Esophagus muscularis mucosa (tissue), 4 donors: ENCODE results near the gene MCOLN2. TPM values are rescaled to one million over a fixed set of nuclear protein-coding genes. Genes with fewer than 3 reads are reported as not detected.

Experiments used
- DNase-seq: peaks from one replicate; pipeline ENCODE4 v3.0.0-alpha.2; 2017; ENCODE audit errors: extremely low spot score
- H3K27ac ChIP-seq, 4 donors: fragments of 200-600 bp; sonication (generic); replicated peaks in 1 of 4; 1 replicate in 3 of 4; 2 replicates in 1 of 4; pipeline ENCODE4 v1.5.1; 2016 to 2019; ENCODE audit warnings: mild to moderate bottlenecking in 1 of 4
- H3K27me3 ChIP-seq, 4 donors: fragments of 200-600 bp; sonication (generic); one replicate each; pipeline versions ENCODE4 v1.5.1 to v1.6.0; 2016 to 2019
- H3K36me3 ChIP-seq, 4 donors: fragments of 200-600 bp; sonication (generic); one replicate each; pipeline ENCODE4 v1.5.1; 2016 to 2019
- H3K4me1 ChIP-seq, 4 donors: fragments of 200-600 bp; sonication (generic); one replicate each; pipeline ENCODE4 v1.5.1; 2016 to 2019
- H3K4me3 ChIP-seq, 4 donors: fragments of 200-600 bp; sonication (generic); 1 replicate in 2 of 4; 2 replicates in 2 of 4; pipeline ENCODE4 v1.5.1; 2016 to 2019; ENCODE audit warnings: mild to moderate bottlenecking in 4 of 4, moderate library complexity in 1 of 4
- H3K9me3 ChIP-seq, 4 donors: fragments of 200-600 bp; sonication (generic); 1 replicate in 3 of 4; 2 replicates in 1 of 4; pipeline ENCODE4 v1.5.1; 2016 to 2019
- EP300 ChIP-seq: sonication (generic); formaldehyde crosslinking; IDR thresholded peaks from one replicate; pipeline ENCODE4 v1.6.1; 2017; ENCODE audit warnings: antibody characterized with exemption
- POLR2A ChIP-seq: fragments of 450-650 bp; IDR thresholded peaks from one replicate; pipeline ENCODE4 v1.6.1; 2017; ENCODE audit warnings: antibody characterized with exemption, moderate library complexity, mild to moderate bottlenecking, low read depth
- POLR2AphosphoS5 ChIP-seq, 2 donors: sonication (generic); formaldehyde crosslinking; IDR thresholded peaks; one replicate each; pipeline ENCODE4 v1.6.1; 2017; ENCODE audit warnings: antibody characterized with exemption in 2 of 2
- WGBS: methylation state at CpG from one replicate; pipeline ENCODE4 v1.1.5; 2018; 5-methylcytosine and 5-hydroxymethylcytosine counted together
- intact Hi-C: fragments of 100-400 bp; cut with DNase I; formaldehyde crosslinking; loops from one replicate; pipeline ENCODE4 v1.15.1; 2023
- total RNA-seq, 4 donors: library from RNA; depleted of rRNA; stranded (reverse); fragments of >200 nt; gene quantifications; one replicate each; pipeline versions ENCODE4 v1.1.0 to v1.2.1, GENCODE V29; 2016
- TF ChIP-seq, protein P1 (sequence below), 3 experiments: fragments of 200-600 bp in 2 of 3; fragments of 450-650 bp in 1 of 3; sonication (generic) in 2 of 3; IDR thresholded peaks; one replicate each; pipeline ENCODE4 v1.5.1; 2017 to 2019; ENCODE audit warnings: antibody characterized with exemption in 3 of 3, mild to moderate bottlenecking in 2 of 3, moderate library complexity in 1 of 3

MCOLN2 gene
- total RNA-seq, 4 donors from 2014 or later, result under 0.01 to 0.83 (median 0.18) TPM

GRCh38 chr1:84889437-84889836 is 107.5 kb downstream of the MCOLN2 start:
- intact Hi-C loops, result no loop called here

DNA sequence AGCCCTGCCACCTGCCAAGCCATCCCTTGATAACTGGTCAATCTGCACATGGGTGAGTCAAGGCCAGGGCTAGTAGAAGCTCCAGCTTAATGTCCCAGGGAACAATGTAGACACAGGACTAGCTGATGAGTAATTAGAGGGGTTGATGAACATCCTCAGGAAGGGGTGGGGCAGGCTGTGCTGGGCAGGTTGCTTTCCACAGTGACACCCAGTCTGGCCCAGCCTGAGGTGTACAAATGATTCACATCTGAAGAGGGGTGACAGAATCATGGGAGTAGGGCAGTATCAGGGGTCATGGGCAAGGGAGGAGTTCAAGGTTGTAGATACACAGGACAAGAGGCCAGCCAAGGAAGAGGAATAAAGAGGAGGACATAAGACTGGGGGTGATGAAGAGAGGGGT is 108.2 kb downstream of the MCOLN2 start:
- TF ChIP-seq, protein P1, sequence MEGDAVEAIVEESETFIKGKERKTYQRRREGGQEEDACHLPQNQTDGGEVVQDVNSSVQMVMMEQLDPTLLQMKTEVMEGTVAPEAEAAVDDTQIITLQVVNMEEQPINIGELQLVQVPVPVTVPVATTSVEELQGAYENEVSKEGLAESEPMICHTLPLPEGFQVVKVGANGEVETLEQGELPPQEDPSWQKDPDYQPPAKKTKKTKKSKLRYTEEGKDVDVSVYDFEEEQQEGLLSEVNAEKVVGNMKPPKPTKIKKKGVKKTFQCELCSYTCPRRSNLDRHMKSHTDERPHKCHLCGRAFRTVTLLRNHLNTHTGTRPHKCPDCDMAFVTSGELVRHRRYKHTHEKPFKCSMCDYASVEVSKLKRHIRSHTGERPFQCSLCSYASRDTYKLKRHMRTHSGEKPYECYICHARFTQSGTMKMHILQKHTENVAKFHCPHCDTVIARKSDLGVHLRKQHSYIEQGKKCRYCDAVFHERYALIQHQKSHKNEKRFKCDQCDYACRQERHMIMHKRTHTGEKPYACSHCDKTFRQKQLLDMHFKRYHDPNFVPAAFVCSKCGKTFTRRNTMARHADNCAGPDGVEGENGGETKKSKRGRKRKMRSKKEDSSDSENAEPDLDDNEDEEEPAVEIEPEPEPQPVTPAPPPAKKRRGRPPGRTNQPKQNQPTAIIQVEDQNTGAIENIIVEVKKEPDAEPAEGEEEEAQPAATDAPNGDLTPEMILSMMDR (IDR thresholded peaks at IDR 0.05), result no peak
- no peak for TF ChIP-seq EP300
- no peak for TF ChIP-seq POLR2AphosphoS5 (IDR thresholded peaks at IDR 0.05)
- TF ChIP-seq POLR2A, result no peak
- Histone ChIP-seq H3K27me3 (peaks cover 0 to 25% (median 6%) of the 10 kb centered on the region in 4 donors), H3K36me3 (no peaks in the 10 kb centered on the region), H3K4me3 (no peak overlapping the region), H3K27ac (no peak overlapping the region), H3K4me1 (peaks cover 8 to 14% (median 11%) of the 10 kb centered on the region in 4 donors), H3K9me3 (no peaks in the 10 kb centered on the region)
- peak; percentile 26 for DNase-seq
- intact Hi-C loops, result no loop called here

More at GRCh38 chr1:84889437-84889836, 107.5 kb downstream of the MCOLN2 start:
- WGBS, result 61% methylated on average over 5 of the region's 5 CpGs
- no peak overlapping the region for H3K27ac ChIP-seq
- no peaks in the 10 kb centered on the region for H3K36me3 ChIP-seq
- DNase-seq, result peak; percentile 53
- H3K4me1 ChIP-seq, result peaks cover 8 to 14% (median 11%) of the 10 kb centered on the region in 4 donors
- H3K27me3 ChIP-seq, result peaks cover 0 to 32% (median 6%) of the 10 kb centered on the region in 4 donors
- no peaks in the 10 kb centered on the region for H3K9me3 ChIP-seq
- TF ChIP-seq POLR2AphosphoS5 (IDR thresholded peaks at IDR 0.05), result no peak
- TF ChIP-seq, protein P1 (IDR thresholded peaks at IDR 0.05), result no peak
- TF ChIP-seq POLR2A, result no peak
- no peak for TF ChIP-seq EP300
- no peak overlapping the region for H3K4me3 ChIP-seq

DNA sequence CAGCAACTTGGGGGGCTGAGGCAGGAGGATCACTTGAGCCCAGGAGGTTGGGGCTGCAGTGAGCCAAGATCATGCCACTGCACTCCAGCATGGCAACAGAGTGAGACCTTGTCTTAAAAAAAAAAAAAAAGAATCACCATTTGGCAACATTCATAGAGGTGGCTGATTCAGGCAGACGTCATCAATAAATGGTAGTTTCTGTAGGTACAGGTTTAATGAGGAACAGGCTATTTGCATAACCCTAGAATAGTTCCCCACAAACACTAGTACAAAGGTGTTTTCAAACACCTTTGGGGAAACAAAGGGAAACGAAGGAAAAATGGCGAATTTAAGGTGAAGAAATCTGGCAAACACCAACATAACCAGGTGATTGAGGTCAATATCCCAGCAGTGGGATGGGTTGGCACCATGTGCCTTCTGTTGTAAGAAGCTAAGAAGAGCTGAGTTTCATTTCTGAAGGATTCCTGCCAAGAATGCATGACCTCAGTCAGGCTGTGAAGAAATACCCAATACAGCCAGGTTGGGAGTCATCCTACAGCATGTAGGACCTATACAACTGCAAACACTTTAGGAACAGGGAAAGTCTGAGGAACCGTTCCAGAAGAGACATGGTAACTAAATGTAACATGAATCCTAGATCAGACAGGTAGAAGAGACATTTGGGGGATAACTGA is 109.5 kb downstream of the MCOLN2 start:
- WGBS, result 91% methylated on average over 4 of the region's 4 CpGs

GRCh38 chr1:84885469-84885868 is 111.4 kb downstream of the MCOLN2 start:
- peak; percentile 47 for DNase-seq
- H3K9me3 ChIP-seq, result peaks cover 0 to 6% (median 0%) of the 10 kb centered on the region in 4 donors
- H3K4me3 ChIP-seq, result no peak overlapping the region
- H3K27ac ChIP-seq, result no peak overlapping the region
- no peaks in the 10 kb centered on the region for H3K27me3 ChIP-seq
- intact Hi-C loops, result no loop called here
- no peak for TF ChIP-seq POLR2AphosphoS5 (IDR thresholded peaks at IDR 0.05)
- no peak for TF ChIP-seq EP300
- TF ChIP-seq, protein P1 (IDR thresholded peaks at IDR 0.05), result no peak
- no peak for TF ChIP-seq POLR2A
- WGBS, result 81% methylated on average over 2 of the region's 2 CpGs
- no peaks in the 10 kb centered on the region for H3K36me3 ChIP-seq
- H3K4me1 ChIP-seq, result peaks cover 0 to 8% (median 0%) of the 10 kb centered on the region in 4 donors

More for the DNA sequence above, 109.5 kb downstream of the MCOLN2 start:
- Histone ChIP-seq H3K27ac (no peak overlapping the region), H3K4me3 (no peak overlapping the region), H3K4me1 (peaks cover under 1 to 8% (median 2%) of the 10 kb centered on the region in 4 donors), H3K27me3 (peaks cover 0 to 11% (median under 1%) of the 10 kb centered on the region in 4 donors), H3K9me3 (no peaks in the 10 kb centered on the region), H3K36me3 (no peaks in the 10 kb centered on the region)
- TF ChIP-seq POLR2A (no peak), POLR2AphosphoS5 (IDR thresholded peaks at IDR 0.05) (no peak), EP300 (no peak)
- TF ChIP-seq, protein P1 (IDR thresholded peaks at IDR 0.05), result no peak
- peak; percentile 24 for DNase-seq
- intact Hi-C loops, result no loop called here
